ENCODE measurements around the gene BACE2. TPM values are rescaled to one million over a fixed set of nuclear protein-coding genes. Genes with fewer than 3 reads are reported as not detected.

BACE2 gene
- total RNA-seq, 6 experiments from 2014 or later: 4.3 to 7.9 (median 5.4) TPM

- Histone ChIP-seq H3K27me3 (no peaks in the 10 kb centered on the region), H3K27ac (no peak overlapping the region), H3K9me3 (no peaks in the 10 kb centered on the region), H3K4me3 (no peak overlapping the region), H3K36me3 (no peaks in the 10 kb centered on the region), H3K4me1 (peaks cover 0 to 6% (median 0%) of the 10 kb centered on the region in 4 donors)
- TF ChIP-seq POLR2A (IDR thresholded peaks at IDR 0.05) (no peak), CTCF (IDR thresholded peaks at IDR 0.05) (no peak)
- ATAC-seq (peak in 1 of 4 donors; percentile 14), DNase-seq (no peak)
- WGBS (ENCODE audit: insufficient coverage, low coverage, low lambda C conversion rate, missing lambda C conversion rate): 75% methylated on average over 14 of the region's 16 CpGs
- intact Hi-C loops (cut with DNase I): no loop called here
Measured at GRCh38 chr21:41328660-41329607, 161.0 kb downstream of the BACE2 start.

Small RNA genes lying within 50 kb of the gene (microRNA-seq; reads per million reads assigned to microRNA genes)
- 0.29 to 0.64 reads per million in 2 donors for gene MIR3197

Small RNA genes lying within 50 kb of the gene (small RNA-seq; reads per million reads assigned to genes)
- 0 reads per million in 2 experiments for gene MIR3197

Other genes with a start within 250 kb of the BACE2 start
- under 1 TPM in 4 of 6 experiments, not detected in 2; 0.49 to 0.95 (median 0.76) TPM for gene FAM3B, start 148.6 kb downstream of the BACE2 start, total RNA-seq
- 1 to 10 TPM in 4 of 6 experiments, under 1 TPM in 2; 0.49 to 1.9 (median 1.5) TPM for gene MX2, start 193.9 kb downstream of the BACE2 start, total RNA-seq

All from right lobe of liver (tissue), 6 donors.